IMR-90 (cell line): ENCODE data around the gene CFAP299. TPM values are rescaled to one million over a fixed set of nuclear protein-coding genes. Genes with fewer than 3 reads are reported as not detected.

Experiments
- ATAC-seq: fragments of 200-7000 bp; cut with Tn5 transposase; 2 replicates; pipeline ENCODE4 v1.9.1; 2020; ENCODE audit warnings: low read depth, mild to moderate bottlenecking, moderate library complexity
- BruUV-seq: library from RNA; stranded (reverse); fragments of 400-500 nt; replicated peaks from 2 replicates; lab custom pipeline; 2021; lab: Mats Ljungman, UMichigan
- CTCF ChIA-PET: fragments of 300-600 bp; formaldehyde crosslinking; extraction: SDS; loops from one replicate; lab custom pipeline; 2021; ENCODE audit warnings: antibody characterized with exemption; lab: Yijun Ruan, JAX
- POLR2A ChIA-PET: fragments of 300-600 bp; sonication (Branson Sonifier 250); formaldehyde crosslinking; loops from one replicate; lab custom pipeline; 2022; ENCODE audit warnings: antibody characterized with exemption; ENCODE audit not compliant: unreplicated experiment; lab: Charles Lee
- DNase-seq: peaks from one replicate; pipeline ENCODE4 v3.0.0; 2013
- H2AFZ ChIP-seq: replicated peaks from 2 replicates; pipeline ENCODE3; 2013; ENCODE audit warnings: low read length, mild to moderate bottlenecking; ENCODE audit not compliant: poor library complexity
- H2AK5ac ChIP-seq: 2 replicates; pipeline ENCODE4 v1.6.1; 2013; ENCODE audit warnings: low read depth, low read length, inconsistent platforms
- H2AK9ac ChIP-seq: replicated peaks from 2 replicates; pipeline ENCODE3; 2013; ENCODE audit warnings: mild to moderate bottlenecking, low read depth, low read length, moderate library complexity; ENCODE audit not compliant: poor library complexity
- H2BK120ac ChIP-seq: 2 replicates; pipeline ENCODE4 v1.6.1; 2013; ENCODE audit warnings: low read depth, low read length, inconsistent platforms
- H2BK15ac ChIP-seq: 3 replicates; pipeline ENCODE4 v1.6.1; 2013; ENCODE audit warnings: low read depth, low read length, inconsistent platforms
- H2BK20ac ChIP-seq: 2 replicates; pipeline ENCODE4 v1.6.1; 2013; ENCODE audit warnings: low read depth, mild to moderate bottlenecking, inconsistent platforms, low read length, moderate library complexity
- H2BK5ac ChIP-seq: 2 replicates; pipeline ENCODE4 v1.6.1; 2013; ENCODE audit warnings: mild to moderate bottlenecking, low read depth, low read length, inconsistent platforms; ENCODE audit not compliant: poor library complexity, severe bottlenecking
- H3K14ac ChIP-seq: replicated peaks from 2 replicates; pipeline ENCODE4 v1.6.1; 2013; ENCODE audit warnings: low read depth, low read length, inconsistent platforms
- H3K18ac ChIP-seq: 2 replicates; pipeline ENCODE4 v1.6.1; 2013; ENCODE audit warnings: low read depth, low read length, control low read depth
- H3K23ac ChIP-seq: 2 replicates; pipeline ENCODE4 v1.6.1; 2013; ENCODE audit warnings: low read depth, low read length, inconsistent platforms
- H3K27ac ChIP-seq: 2 replicates; pipeline ENCODE4 v1.5.1; 2013; ENCODE audit warnings: mild to moderate bottlenecking, control low read depth, low read length; ENCODE audit not compliant: insufficient read depth
- H3K27me3 ChIP-seq: 2 replicates; pipeline ENCODE4 v1.6.1; 2013; ENCODE audit warnings: low read length; ENCODE audit not compliant: control insufficient read depth, insufficient read depth
- H3K36me3 ChIP-seq: 2 replicates; pipeline ENCODE4 v1.6.1; 2013; ENCODE audit warnings: low read length, mixed read lengths; ENCODE audit not compliant: control insufficient read depth, insufficient read depth
- H3K4ac ChIP-seq: 2 replicates; pipeline ENCODE4 v1.6.1; 2013; ENCODE audit warnings: low read depth, low read length, inconsistent platforms
- H3K4me1 ChIP-seq: 2 replicates; pipeline ENCODE4 v1.6.1; 2013; ENCODE audit warnings: low read length, mixed read lengths; ENCODE audit not compliant: control insufficient read depth, insufficient read depth
- H3K4me2 ChIP-seq: 2 replicates; pipeline ENCODE4 v1.6.1; 2013; ENCODE audit warnings: low read depth, mild to moderate bottlenecking, control low read depth, low read length, moderate library complexity
- H3K4me3 ChIP-seq: 2 replicates; pipeline ENCODE4 v1.5.1; 2013; ENCODE audit warnings: low read depth, mild to moderate bottlenecking, control low read depth, low read length, moderate library complexity; ENCODE audit not compliant: insufficient read depth
- H3K56ac ChIP-seq: 2 replicates; pipeline ENCODE4 v1.6.1; 2013; ENCODE audit warnings: low read length, inconsistent platforms; ENCODE audit not compliant: insufficient read depth; ENCODE audit errors: extremely low read depth
- H3K79me1 ChIP-seq, 2 experiments: 2 replicates each; pipeline ENCODE4 v1.6.1; 2013; ENCODE audit warnings: low read length in 2 of 2, inconsistent platforms in 1 of 2, low read depth in 1 of 2
- H3K9ac ChIP-seq: 2 replicates; pipeline ENCODE4 v1.6.1; 2013; ENCODE audit warnings: low read depth, low read length, control low read depth
- H3K9me1 ChIP-seq: 2 replicates; pipeline ENCODE4 v1.6.1; 2013; ENCODE audit warnings: low read length, inconsistent platforms; ENCODE audit not compliant: insufficient read depth
- H3K9me3 ChIP-seq: 2 replicates; pipeline ENCODE4 v1.6.1; 2013; ENCODE audit warnings: low read length; ENCODE audit not compliant: control insufficient read depth, insufficient read depth
- H4K20me1 ChIP-seq: 2 replicates; pipeline ENCODE4 v1.6.1; 2013; ENCODE audit warnings: low read length, inconsistent platforms; ENCODE audit not compliant: insufficient read depth
- H4K5ac ChIP-seq: 2 replicates; pipeline ENCODE4 v1.6.1; 2013; ENCODE audit warnings: mild to moderate bottlenecking, low read depth, low read length, control low read depth
- H4K8ac ChIP-seq, 2 experiments: 2 replicates each; pipeline ENCODE4 v1.6.1; 2013; ENCODE audit warnings: low read depth in 2 of 2, low read length in 2 of 2, control low read depth in 1 of 2, inconsistent platforms in 1 of 2
- H4K91ac ChIP-seq: 2 replicates; pipeline ENCODE4 v1.6.1; 2013; ENCODE audit warnings: low read depth, low read length, inconsistent platforms; ENCODE audit not compliant: insufficient read depth
- ELK1 ChIP-seq: fragments of 150-350 bp; IDR thresholded peaks from 2 replicates; pipeline ENCODE4 v1.6.1; 2016; ENCODE audit warnings: low read depth, mild to moderate bottlenecking, low read length, moderate library complexity, borderline replicate concordance
- FOS ChIP-seq: fragments of 150-350 bp; IDR thresholded peaks from 2 replicates; pipeline ENCODE4 v1.6.1; 2016; ENCODE audit warnings: low read depth, low read length
- NFE2L2 ChIP-seq: fragments of 150-350 bp; IDR thresholded peaks from 2 replicates; pipeline ENCODE4 v1.6.1; 2016; ENCODE audit warnings: low read depth, mild to moderate bottlenecking, low read length
- RCOR1 ChIP-seq: IDR thresholded peaks from 2 replicates; pipeline ENCODE4 v1.6.1; 2012; ENCODE audit warnings: mild to moderate bottlenecking, low read length, improper control_type of control experiment; ENCODE audit not compliant: insufficient replicate concordance
- WGBS, 2 experiments: methylation state at CpG; one replicate each; pipeline versions ENCODE4 v1.1.5 to v1.1.7; 2013; ENCODE audit warnings: missing lambda C conversion rate in 2 of 2; ENCODE audit not compliant: insufficient read length in 1 of 2; ENCODE audit errors: extremely low coverage in 2 of 2; 5-methylcytosine and 5-hydroxymethylcytosine counted together
- dilution Hi-C: fragments of 300-500 bp; cut with HindIII; formaldehyde crosslinking; loops from one replicate; pipeline ENCODE4 v1.14.3; 2018; ENCODE audit warnings: low sequenced_read_pairs; ENCODE audit not compliant: unreplicated experiment
- in situ Hi-C: fragments of 300-500 bp; cut with MboI; formaldehyde crosslinking; loops from 3 replicates; pipeline ENCODE4 v1.14.3; 2019; ENCODE audit warnings: low sequenced_read_pairs, inconsistent platforms, mixed read lengths
- intact Hi-C: fragments of 100-400 bp; cut with micrococcal nuclease; formaldehyde crosslinking; loops from 2 replicates; pipeline ENCODE4 v1.10.0; 2022
- polyA plus RNA-seq, 3 experiments: library from polyadenylated mRNA; depleted of rRNA; stranded (reverse); fragments of >200 nt; gene quantifications; 2 replicates each; pipeline ENCODE4 v1.2.3, GENCODE V29; 2012; ENCODE audit warnings: low replicate concordance in 1 of 3
- total RNA-seq: library from RNA; depleted of rRNA; stranded (reverse); fragments of >200 nt; gene quantifications from 2 replicates; pipeline ENCODE4 v1.2.3, GENCODE V29; 2012
- TF ChIP-seq, protein P1 (sequence below): conservative IDR thresholded peaks from 2 replicates; pipeline ENCODE4 v1.5.1; 2012; ENCODE audit warnings: mild to moderate bottlenecking, low read depth, low read length, improper control_type of control experiment

Gene CFAP299
- total and polyA plus RNA-seq, 2 of the 4 experiments (the other 2 are of a cell fraction) = 1.0 to 1.1 TPM

DNA sequence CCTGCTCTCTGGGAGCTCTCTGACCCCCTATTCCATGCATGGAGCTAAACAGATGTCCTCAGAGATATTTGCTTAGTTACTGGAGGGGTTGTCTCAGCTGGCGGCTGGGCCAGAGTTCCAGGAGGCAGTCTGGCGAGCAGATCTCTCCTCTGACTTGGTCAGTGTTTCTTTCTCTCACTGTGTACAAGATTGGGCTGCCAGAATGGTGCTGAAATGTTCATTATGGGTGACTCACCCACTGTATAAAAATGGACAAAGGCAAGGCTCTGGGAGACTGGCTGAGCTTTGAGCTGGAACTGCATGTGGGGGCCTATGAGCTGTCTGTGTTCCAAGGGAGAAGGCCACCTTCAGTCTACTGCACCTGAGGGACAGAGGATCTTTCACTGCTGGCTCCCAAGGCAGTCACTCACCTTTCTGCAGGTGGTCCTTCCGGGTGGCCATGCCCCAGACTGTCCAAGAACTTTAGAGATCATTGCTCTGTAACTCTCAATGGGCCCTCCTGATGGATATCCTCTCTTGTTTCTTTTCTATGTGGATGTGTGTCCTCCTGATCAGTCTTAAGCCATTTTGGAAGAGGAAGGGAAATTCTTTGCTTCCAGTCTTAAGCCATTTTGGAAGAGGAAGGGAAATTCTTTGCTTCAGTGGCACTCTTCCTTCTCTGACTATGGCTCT lies 88.2 kb downstream of the CFAP299 start:
- Histone ChIP-seq H2AK9ac (peak overlapping the region; percentile 45), H3K18ac (peak overlapping the region; percentile 9; the same call in 1 of the 2 replicates), H3K9me1 (0 out of 2 replicates have a peak, but pooled peaks cover 4% of the 10 kb centered on the region), H4K20me1 (no peaks in the 10 kb centered on the region), H3K9ac (no peak overlapping the region), H3K4me3 (no peak overlapping the region), H3K4ac (peak overlapping the region; percentile 63; the same call in 1 of the 2 replicates), H3K4me2 (no peak overlapping the region), H3K27ac (no peak overlapping the region), H2AFZ (peak overlapping the region; percentile 34), H3K79me1 (no peaks in the 10 kb centered on the region), H3K36me3 (no peaks in the 10 kb centered on the region), H3K23ac (no peak overlapping the region), H3K56ac (no peak overlapping the region), H3K4me1 (peaks cover 8% of the 10 kb centered on the region), H2BK5ac (peak overlapping the region; percentile 28), H3K14ac (peak overlapping the region; percentile 31; the same call in 1 of the 2 replicates), H2BK20ac (no peak overlapping the region), H4K8ac (peak overlapping the region in 1 of 2 experiments; percentile 58; a peak in 1 of 4 replicates), H2AK5ac (no peak overlapping the region), H2BK120ac (peak overlapping the region; percentile 55), H3K9me3 (no peaks in the 10 kb centered on the region), H3K27me3 (no peaks in the 10 kb centered on the region), H4K5ac (no peak overlapping the region), H4K91ac (peak overlapping the region; percentile 30), H2BK15ac (no peak overlapping the region; the same call in 2 of the 3 replicates)
- intact Hi-C loops = no loop called here
- BruUV-seq = no TSS peak
- CTCF ChIA-PET = no interaction called here
- dilution Hi-C loops = no loop called here
- ATAC-seq = peak; percentile 33
- TF ChIP-seq, protein P1, sequence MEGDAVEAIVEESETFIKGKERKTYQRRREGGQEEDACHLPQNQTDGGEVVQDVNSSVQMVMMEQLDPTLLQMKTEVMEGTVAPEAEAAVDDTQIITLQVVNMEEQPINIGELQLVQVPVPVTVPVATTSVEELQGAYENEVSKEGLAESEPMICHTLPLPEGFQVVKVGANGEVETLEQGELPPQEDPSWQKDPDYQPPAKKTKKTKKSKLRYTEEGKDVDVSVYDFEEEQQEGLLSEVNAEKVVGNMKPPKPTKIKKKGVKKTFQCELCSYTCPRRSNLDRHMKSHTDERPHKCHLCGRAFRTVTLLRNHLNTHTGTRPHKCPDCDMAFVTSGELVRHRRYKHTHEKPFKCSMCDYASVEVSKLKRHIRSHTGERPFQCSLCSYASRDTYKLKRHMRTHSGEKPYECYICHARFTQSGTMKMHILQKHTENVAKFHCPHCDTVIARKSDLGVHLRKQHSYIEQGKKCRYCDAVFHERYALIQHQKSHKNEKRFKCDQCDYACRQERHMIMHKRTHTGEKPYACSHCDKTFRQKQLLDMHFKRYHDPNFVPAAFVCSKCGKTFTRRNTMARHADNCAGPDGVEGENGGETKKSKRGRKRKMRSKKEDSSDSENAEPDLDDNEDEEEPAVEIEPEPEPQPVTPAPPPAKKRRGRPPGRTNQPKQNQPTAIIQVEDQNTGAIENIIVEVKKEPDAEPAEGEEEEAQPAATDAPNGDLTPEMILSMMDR = no peak
- TF ChIP-seq RCOR1 = no peak
- no peak for TF ChIP-seq NFE2L2
- TF ChIP-seq FOS = no peak
- TF ChIP-seq ELK1 = no peak
- POLR2A ChIA-PET = no interaction called here
- in situ Hi-C loops = no loop called here
- peak; percentile 19 for DNase-seq
- WGBS, 2 experiments = 100% methylated on average over 2 of the region's 3 CpGs; no CpG with 5 or more reads in 1 of the 2 experiments
